ENCODE measurements around the gene FLNC.
A peak's percentile ranks its signal among the peaks of the same experiment; 100 is the strongest.

The FLNC gene

GRCh38 chr7:128845475-128845874 is 15.3 kb downstream of the FLNC start:
- DNase-seq = no peak

DNA sequence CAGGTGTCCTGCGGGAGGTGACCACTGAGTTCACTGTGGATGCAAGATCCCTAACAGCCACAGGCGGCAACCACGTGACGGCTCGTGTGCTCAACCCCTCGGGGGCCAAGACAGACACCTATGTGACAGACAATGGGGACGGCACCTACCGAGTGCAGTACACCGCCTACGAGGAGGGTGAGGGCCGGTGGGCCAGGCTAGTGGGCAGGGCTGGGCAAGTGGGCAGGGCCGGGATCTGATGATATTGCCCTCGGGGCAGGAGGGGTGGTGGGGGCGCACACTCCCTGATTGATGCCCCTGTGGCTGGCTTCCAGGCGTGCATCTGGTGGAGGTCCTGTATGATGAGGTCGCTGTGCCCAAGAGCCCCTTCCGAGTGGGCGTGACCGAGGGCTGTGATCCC is 15.8 kb downstream of the FLNC start:
- no peak for DNase-seq

GRCh38 chr7:128846781-128847444 is 16.7 kb downstream of the FLNC start:
- DNase-seq = no peak

DNA sequence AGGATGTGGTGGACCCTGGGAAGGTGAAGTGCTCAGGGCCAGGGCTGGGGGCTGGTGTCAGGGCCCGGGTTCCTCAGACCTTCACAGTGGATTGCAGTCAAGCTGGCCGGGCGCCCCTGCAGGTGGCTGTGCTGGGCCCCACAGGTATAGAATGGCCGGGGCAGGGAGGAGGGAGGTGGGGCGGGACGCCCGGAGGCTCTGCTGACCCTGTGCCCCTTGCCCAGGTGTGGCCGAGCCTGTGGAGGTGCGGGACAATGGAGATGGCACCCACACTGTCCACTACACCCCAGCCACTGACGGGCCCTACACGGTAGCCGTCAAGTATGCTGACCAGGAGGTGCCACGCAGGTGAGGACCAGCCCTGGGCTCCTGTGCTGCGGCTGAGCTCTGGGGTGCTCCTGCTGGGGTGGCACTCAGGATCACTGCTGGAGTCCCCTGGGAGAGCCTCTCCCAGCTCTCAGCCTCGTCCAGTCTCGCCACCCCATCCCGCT is 17.6 kb downstream of the FLNC start:
- no peak for DNase-seq

- DNase-seq = no peak
Measured at GRCh38 chr7:128848289-128849155, 18.3 kb downstream of the FLNC start.

DNA sequence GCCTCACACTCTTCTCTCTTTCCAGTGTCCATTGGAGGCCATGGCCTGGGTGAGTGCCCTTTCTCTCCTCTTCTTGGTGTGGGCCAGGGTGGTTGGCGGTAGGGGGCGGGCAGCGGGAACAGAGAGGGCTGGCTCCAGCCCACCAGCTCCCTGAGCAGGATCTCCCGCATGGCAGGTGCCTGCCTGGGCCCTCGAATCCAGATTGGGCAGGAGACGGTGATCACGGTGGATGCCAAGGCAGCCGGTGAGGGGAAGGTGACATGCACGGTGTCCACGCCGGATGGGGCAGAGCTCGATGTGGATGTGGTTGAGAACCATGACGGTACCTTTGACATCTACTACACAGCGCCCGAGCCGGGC is 18.9 kb downstream of the FLNC start:
- DNase-seq = no peak

GRCh38 chr7:128849804-128850490 is 19.7 kb downstream of the FLNC start:
- DNase-seq = no peak

- no peak for DNase-seq
Measured at GRCh38 chr7:128852537-128853254, 22.5 kb downstream of the FLNC start.

GRCh38 chr7:128853799-128854198 is 23.6 kb downstream of the FLNC start:
- DNase-seq = no peak

DNA sequence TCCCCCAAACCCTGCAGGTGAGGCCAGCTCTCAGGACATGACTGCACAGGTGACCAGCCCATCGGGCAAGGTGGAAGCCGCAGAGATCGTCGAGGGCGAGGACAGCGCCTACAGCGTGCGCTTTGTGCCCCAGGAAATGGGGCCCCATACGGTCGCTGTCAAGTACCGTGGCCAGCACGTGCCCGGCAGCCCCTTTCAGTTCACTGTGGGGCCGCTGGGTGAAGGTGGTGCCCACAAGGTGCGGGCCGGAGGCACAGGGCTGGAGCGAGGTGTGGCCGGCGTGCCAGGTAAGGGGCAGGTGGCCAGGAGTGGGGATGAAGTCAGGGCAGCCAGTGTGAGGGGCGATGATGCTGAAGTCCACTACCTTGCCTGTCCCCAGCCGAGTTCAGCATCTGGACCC is 24.2 kb downstream of the FLNC start:
- no peak for DNase-seq

- DNase-seq = no peak
Measured at GRCh38 chr7:128855559-128855958, 25.4 kb downstream of the FLNC start.

DNA sequence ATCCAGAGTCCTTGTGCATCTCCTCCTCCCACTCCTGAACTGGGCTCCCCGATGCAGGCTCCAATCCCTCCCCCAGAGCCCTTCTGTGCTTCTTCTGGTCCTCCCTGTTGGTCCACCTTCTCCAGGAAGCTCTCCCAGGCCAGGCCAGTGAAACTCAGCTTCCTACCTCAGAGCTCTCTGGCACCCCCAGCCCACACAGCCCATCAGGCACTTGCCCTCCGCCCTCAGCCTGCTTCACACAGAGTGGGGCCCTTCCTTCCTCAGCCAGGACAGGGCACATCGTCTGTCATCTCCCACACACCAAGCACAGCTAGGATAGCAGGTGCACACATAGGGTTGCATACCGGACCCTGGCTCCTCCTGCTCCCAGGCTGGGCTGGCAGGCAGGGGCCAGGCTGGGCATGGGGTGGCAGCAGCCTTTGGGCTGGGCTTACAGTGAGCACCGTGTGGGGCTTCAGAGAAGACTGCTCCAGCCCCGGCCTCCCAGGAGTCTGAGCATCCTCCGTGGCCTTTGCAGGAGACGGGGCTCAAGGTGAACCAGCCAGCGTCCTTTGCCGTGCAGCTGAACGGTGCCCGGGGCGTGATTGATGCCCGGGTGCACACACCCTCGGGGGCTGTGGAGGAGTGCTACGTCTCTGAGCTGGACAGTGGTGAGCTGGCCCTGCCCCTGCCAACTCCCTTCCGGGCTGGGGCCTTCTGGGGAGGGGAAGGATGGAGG is 26.0 kb downstream of the FLNC start:
- DNase-seq = no peak

DNA sequence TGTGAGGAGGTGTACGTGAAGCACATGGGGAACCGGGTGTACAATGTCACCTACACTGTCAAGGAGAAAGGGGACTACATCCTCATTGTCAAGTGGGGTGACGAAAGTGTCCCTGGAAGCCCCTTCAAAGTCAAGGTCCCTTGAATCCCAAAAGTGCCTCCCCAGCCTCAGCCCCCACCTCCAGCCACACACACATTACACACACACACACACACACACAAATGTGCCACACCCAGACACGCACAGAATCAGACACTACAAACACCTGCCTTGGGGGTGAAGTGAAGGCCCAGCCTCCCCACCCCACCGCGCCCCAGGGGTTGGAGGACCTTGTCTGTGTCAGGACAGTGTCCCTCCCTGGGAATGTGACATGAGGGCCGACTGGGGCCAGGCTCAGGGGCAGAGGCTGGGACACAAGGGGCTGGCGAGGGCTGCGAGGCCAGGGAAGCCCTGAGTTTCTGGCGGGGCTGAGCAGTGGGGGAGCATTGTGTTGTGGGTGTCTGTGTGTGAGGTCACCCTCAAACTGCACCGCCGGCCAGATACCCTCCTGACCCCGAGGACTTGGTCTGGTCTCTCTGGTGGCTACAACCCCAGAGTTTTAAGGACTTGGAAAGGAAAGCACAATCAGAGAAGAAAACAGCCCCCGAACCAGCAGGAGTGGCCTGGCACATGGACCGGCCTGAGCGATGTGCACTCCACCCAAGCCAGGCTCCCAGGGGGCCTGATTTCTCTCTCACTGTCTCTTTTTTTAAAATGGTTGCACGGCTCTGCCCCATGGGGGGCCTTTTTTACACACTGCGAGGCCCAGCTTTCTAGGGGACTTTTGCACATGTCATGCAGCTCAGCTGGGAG is 28.4 kb downstream of the FLNC start:
- no peak for DNase-seq

GRCh38 chr7:128859232-128860157 is 29.3 kb downstream of the FLNC start:
- no peak for DNase-seq

DNA sequence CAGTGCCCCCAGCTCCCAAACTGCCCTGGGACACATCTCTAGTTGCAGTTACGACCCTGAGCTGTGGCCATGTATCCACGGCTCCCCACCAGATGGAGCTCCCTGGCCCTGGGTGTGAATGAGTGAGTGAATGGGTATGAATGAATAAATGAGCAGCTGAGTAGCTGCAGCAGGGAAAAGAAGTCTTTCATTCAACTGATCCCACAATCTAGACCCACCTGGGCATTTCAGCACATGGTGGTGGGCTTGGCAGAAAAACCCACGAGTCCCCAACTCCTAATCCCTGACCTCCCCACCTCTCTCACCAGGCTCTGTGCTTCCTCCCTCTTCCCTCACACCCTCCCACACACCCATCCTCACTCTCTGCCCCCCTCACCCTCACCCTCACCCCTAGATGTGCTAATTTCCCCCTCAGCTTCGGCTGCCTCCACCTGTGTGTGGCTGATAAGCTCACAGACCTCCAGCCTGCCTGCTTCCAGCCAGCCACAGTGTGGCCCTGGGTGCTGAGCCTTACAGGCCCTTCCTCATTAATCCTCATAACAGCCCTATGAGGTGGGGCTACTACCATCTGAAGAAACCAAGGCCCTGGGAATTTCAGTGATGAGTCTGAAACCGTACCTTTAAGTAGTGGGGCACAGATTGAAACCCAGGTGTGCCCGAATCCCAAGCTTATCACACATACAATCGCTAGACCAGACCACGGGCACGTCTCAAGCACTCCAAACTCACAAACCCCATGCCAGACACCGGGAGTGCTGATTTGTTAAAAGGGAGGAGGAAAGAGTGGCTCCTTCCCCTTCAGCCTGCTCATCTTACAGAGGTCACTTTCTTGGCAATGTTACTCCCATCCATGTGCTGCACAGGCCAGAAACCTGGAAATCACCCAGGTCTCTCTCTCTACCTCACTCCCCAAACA is 30.2 kb downstream of the FLNC start:
- no peak for DNase-seq

GRCh38 chr7:128861957-128862570 is 31.9 kb downstream of the FLNC start:
- DNase-seq = no peak

GRCh38 chr7:128862571-128863432 is 32.6 kb downstream of the FLNC start, which contains the start of gene ATP6V1F:
Gene ATP6V1F (plus strand): TSS chr7:128862856. CDS start chr7:128862905, 49 bp downstream.
- DNase-seq = peak; percentile 96

All from NCI-H1694 (cell line).